ENCODE measurements around the gene KLC1. TPM values are rescaled to one million over a fixed set of nuclear protein-coding genes. Genes with fewer than 3 reads are reported as not detected.

KLC1 gene
- total and polyA plus RNA-seq, 2 of the 8 experiments (the other 6 are each of a cell fraction or from before 2014, with no cell fraction given), result 84.6 to 134 TPM

DNA sequence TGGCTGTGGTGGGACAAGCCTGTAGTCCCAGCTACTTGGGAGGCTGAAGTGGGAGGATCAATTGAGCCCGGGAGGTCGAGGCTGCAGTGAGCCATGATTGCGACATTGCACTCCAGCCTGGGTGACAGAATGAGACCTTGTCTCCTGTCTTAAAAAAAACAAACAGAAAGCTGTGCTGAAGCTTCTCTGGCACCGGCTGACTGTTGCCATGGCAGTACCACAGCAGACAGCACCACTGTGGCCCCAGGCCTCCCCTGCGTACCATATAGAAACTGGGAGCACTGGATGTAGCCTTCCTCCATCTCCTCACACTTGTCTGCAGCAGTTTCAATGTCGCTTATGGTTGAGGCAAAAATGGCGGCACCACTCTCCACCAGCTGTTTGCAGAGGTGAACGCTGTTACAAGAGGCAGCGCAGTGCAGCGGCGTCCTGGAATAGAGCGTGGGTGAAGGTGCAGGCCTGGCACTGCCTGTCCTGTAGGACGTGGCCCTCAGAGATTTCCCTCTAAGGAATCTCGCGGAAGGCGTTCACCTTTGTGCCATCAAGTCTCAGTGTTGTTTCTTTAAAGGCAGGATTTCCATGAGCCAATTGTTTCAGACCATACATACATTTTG lies 108.5 kb downstream of the KLC1 start:
- TF ChIP-seq CEBPB (IDR thresholded peaks at IDR 0.05; ENCODE audit: low read depth, low read length) (0 out of 2 replicates have a peak, but pooled peaks have one; percentile 39), BRCA1 (IDR thresholded peaks at IDR 0.05; ENCODE audit: low read depth, low read length) (no peak)
- no peak for FAIRE-seq
- POLR2A ChIA-PET (ENCODE audit: partially characterized antibody), result interaction anchor here (1.4 kb wide), 1 partner anchor 11 kb away, joined by 3 read pairs; no protein-coding TSS in a partner anchor

More for the DNA sequence above, 108.5 kb downstream of the KLC1 start:
- Histone ChIP-seq H2BK15ac (ENCODE audit: low read length) (no peak overlapping the region), H4K91ac (replicated peaks; ENCODE audit: insufficient read length, low read length) (no peak overlapping the region), H3K4me2 (ENCODE audit: insufficient read depth in 1 of 2, low read depth in 2 of 2, low read length in 2 of 2) (no peak overlapping the region), H3K27me3 (replicated peaks in 1 of 4; ENCODE audit: control insufficient read depth in 3 of 4, extremely low read depth in 1 of 4, insufficient read depth in 3 of 4, low read length in 3 of 4) (no peaks in the 10 kb centered on the region), H2BK120ac (replicated peaks; ENCODE audit: low read depth, low read length) (no peak overlapping the region), H2AFZ (ENCODE audit: low read length) (no peak overlapping the region), H3K27ac (ENCODE audit: low read depth, low read length) (no peak overlapping the region), H3K4me1 (replicated peaks in 1 of 4; ENCODE audit: control insufficient read depth in 3 of 4, insufficient read depth in 4 of 4, low read length in 3 of 4) (peaks cover 0 to 3% (median under 1%) of the 10 kb centered on the region in 4 experiments; a peak in 3 of 7 replicates), H3K79me1 (ENCODE audit: low read depth, low read length) (no peaks in the 10 kb centered on the region), H3K23me2 (ENCODE audit: low read depth, low read length) (no peaks in the 10 kb centered on the region), H3K9me3 (ENCODE audit: insufficient read depth in 2 of 2, low read depth in 1 of 2, low read length in 1 of 2) (no peaks in the 10 kb centered on the region), H2AK5ac (ENCODE audit: low read depth, low read length) (no peak overlapping the region), H2BK5ac (ENCODE audit: low read depth, low read length) (no peak overlapping the region), H3K79me2 (ENCODE audit: control insufficient read depth in 1 of 2, insufficient read depth in 2 of 2, low read length in 2 of 2) (no peaks in the 10 kb centered on the region), H3K4me3 (ENCODE audit: extremely low read depth in 1 of 4, insufficient read depth in 2 of 4, low read depth in 3 of 4, low read length in 4 of 4) (no peak overlapping the region), H4K5ac (ENCODE audit: insufficient read length, low read depth, low read length) (no peak overlapping the region), H4K8ac (ENCODE audit: extremely low read depth, insufficient read depth, low read length) (no peak overlapping the region), H3K14ac (ENCODE audit: insufficient read length) (no peak overlapping the region), H3K18ac (ENCODE audit: extremely low read depth, low read length) (no peak overlapping the region), H2BK20ac (ENCODE audit: low read length) (no peak overlapping the region), H2BK12ac (ENCODE audit: low read depth, low read length) (no peak overlapping the region), H3K56ac (replicated peaks; ENCODE audit: insufficient read length, low read depth, low read length) (no peak overlapping the region), H4K20me1 (replicated peaks in 1 of 2; ENCODE audit: control insufficient read depth in 1 of 2, insufficient read depth in 2 of 2, low read length in 2 of 2) (peaks cover 0 to 6% of the 10 kb centered on the region in 2 experiments), H3K4ac (replicated peaks; ENCODE audit: insufficient read length, low read depth, low read length) (no peak overlapping the region), H3K23ac (ENCODE audit: insufficient read length) (no peak overlapping the region), H3K36me3 (ENCODE audit: control insufficient read depth in 2 of 4, insufficient read depth in 4 of 4, low read length in 3 of 4) (peaks cover 0 to 6% (median 2%) of the 10 kb centered on the region in 4 experiments; a peak in 4 of 8 replicates), H3K9ac (replicated peaks in 1 of 4; ENCODE audit: extremely low read depth in 1 of 4, low read depth in 3 of 4, low read length in 3 of 4) (no peak overlapping the region)
- 92% methylated on average over 16 of the region's 16 CpGs; no CpG with 5 or more reads in 1 of the 2 experiments for WGBS, 2 experiments (ENCODE audit: extremely low coverage in 1 of 2, insufficient coverage in 1 of 2, insufficient read length in 1 of 2, insufficient replicate concordance in 2 of 2, low coverage in 1 of 2, low lambda C conversion rate in 2 of 2, missing lambda C conversion rate in 1 of 2)
- CTCF ChIA-PET (ENCODE audit: partially characterized antibody), result interaction anchor here (0.6 to 2.5 kb wide), 5 partner anchors 13 to 195 kb away, joined by 3 to 9 read pairs (median 4); no protein-coding TSS in a partner anchor
- no peak for DNase-seq (ENCODE audit: low read depth in 1 of 2, low spot score in 2 of 2)
